ENCODE data around the gene ZCCHC10. TPM values are rescaled to one million over a fixed set of nuclear protein-coding genes. Genes with fewer than 3 reads are reported as not detected.

ZCCHC10 gene
- total and polyA plus RNA-seq, 10 of the 15 experiments (the other 5 are each of a cell fraction or from before 2014, with no cell fraction given), result 16.8 to 117 (median 53.5) TPM

DNA sequence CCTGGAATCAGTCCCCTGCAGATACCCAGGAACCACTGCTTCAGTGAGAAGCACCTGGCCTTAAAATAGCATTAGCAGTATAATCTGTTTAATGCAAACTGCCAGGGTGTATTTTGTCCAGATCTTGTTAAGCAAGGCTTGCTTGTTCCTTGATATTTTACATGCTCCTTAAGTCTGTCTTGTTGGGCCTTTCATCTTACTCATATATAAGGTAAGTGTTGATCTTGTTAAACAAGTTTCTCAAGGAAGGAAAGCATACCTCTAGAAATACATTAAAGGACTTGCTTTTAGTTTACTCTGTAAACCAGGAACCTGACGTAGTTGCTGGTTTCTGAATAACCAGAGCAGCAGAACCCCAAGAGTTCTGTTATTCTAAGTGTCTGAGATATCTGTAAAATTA is 39.1 kb upstream of the ZCCHC10 start (continued):
- TF ChIP-seq, protein P1, sequence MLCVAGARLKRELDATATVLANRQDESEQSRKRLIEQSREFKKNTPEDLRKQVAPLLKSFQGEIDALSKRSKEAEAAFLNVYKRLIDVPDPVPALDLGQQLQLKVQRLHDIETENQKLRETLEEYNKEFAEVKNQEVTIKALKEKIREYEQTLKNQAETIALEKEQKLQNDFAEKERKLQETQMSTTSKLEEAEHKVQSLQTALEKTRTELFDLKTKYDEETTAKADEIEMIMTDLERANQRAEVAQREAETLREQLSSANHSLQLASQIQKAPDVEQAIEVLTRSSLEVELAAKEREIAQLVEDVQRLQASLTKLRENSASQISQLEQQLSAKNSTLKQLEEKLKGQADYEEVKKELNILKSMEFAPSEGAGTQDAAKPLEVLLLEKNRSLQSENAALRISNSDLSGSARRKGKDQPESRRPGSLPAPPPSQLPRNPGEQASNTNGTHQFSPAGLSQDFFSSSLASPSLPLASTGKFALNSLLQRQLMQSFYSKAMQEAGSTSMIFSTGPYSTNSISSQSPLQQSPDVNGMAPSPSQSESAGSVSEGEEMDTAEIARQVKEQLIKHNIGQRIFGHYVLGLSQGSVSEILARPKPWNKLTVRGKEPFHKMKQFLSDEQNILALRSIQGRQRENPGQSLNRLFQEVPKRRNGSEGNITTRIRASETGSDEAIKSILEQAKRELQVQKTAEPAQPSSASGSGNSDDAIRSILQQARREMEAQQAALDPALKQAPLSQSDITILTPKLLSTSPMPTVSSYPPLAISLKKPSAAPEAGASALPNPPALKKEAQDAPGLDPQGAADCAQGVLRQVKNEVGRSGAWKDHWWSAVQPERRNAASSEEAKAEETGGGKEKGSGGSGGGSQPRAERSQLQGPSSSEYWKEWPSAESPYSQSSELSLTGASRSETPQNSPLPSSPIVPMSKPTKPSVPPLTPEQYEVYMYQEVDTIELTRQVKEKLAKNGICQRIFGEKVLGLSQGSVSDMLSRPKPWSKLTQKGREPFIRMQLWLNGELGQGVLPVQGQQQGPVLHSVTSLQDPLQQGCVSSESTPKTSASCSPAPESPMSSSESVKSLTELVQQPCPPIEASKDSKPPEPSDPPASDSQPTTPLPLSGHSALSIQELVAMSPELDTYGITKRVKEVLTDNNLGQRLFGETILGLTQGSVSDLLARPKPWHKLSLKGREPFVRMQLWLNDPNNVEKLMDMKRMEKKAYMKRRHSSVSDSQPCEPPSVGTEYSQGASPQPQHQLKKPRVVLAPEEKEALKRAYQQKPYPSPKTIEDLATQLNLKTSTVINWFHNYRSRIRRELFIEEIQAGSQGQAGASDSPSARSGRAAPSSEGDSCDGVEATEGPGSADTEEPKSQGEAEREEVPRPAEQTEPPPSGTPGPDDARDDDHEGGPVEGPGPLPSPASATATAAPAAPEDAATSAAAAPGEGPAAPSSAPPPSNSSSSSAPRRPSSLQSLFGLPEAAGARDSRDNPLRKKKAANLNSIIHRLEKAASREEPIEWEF (IDR thresholded peaks at IDR 0.05; ENCODE audit: insufficient replicate concordance, low read depth, low read length), result no peak
- TF ChIP-seq EGR1 (IDR thresholded peaks at IDR 0.05; ENCODE audit: borderline replicate concordance in 1 of 2, low read depth in 2 of 2, low read length in 2 of 2), result no peak
- TF ChIP-seq ELK1 (IDR thresholded peaks at IDR 0.05; ENCODE audit: low read depth, low read length), result no peak
- no peak for TF ChIP-seq SMARCA5 (IDR thresholded peaks at IDR 0.05)
- TF ChIP-seq PML (IDR thresholded peaks at IDR 0.05; ENCODE audit: low read length), result no peak
- no peak for TF ChIP-seq BCL11A (IDR thresholded peaks at IDR 0.05; ENCODE audit: low read depth, low read length)
- no peak for TF ChIP-seq DPF2 (IDR thresholded peaks at IDR 0.05)
- TF ChIP-seq, protein P2, sequence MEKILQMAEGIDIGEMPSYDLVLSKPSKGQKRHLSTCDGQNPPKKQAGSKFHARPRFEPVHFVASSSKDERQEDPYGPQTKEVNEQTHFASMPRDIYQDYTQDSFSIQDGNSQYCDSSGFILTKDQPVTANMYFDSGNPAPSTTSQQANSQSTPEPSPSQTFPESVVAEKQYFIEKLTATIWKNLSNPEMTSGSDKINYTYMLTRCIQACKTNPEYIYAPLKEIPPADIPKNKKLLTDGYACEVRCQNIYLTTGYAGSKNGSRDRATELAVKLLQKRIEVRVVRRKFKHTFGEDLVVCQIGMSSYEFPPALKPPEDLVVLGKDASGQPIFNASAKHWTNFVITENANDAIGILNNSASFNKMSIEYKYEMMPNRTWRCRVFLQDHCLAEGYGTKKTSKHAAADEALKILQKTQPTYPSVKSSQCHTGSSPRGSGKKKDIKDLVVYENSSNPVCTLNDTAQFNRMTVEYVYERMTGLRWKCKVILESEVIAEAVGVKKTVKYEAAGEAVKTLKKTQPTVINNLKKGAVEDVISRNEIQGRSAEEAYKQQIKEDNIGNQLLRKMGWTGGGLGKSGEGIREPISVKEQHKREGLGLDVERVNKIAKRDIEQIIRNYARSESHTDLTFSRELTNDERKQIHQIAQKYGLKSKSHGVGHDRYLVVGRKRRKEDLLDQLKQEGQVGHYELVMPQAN (conservative IDR thresholded peaks at IDR 0.05), result no peak
- TF ChIP-seq JUNB (IDR thresholded peaks at IDR 0.05), result no peak
- no peak for TF ChIP-seq STAT3 (IDR thresholded peaks at IDR 0.05; ENCODE audit: low read depth, low read length)
